Skeletal muscle satellite cell (primary cell): Measurements from ENCODE around the gene AQP12A.
A peak's percentile ranks its signal among the peaks of the same experiment; 100 is the strongest.

Experiments used
- H3K27me3 ChIP-seq: 2 replicates; pipeline ENCODE4 v1.7.0; 2013; ENCODE audit warnings: low read length; ENCODE audit not compliant: control insufficient read depth, insufficient read depth
- H3K36me3 ChIP-seq: 2 replicates; pipeline ENCODE4 v1.7.0; 2013; ENCODE audit warnings: mild to moderate bottlenecking, control low read depth, low read length; ENCODE audit not compliant: insufficient read depth
- H3K4me1 ChIP-seq: 2 replicates; pipeline ENCODE4 v1.7.0; 2013; ENCODE audit warnings: low read length; ENCODE audit not compliant: control insufficient read depth, insufficient read depth
- H3K4me2 ChIP-seq: 2 replicates; pipeline ENCODE4 v1.7.0; 2013; ENCODE audit warnings: mild to moderate bottlenecking, low read length
- H3K4me3 ChIP-seq: 2 replicates; pipeline ENCODE4 v1.7.0; 2013; ENCODE audit warnings: low read length
- H3K9ac ChIP-seq: 2 replicates; pipeline ENCODE4 v1.7.0; 2013; ENCODE audit warnings: mild to moderate bottlenecking, low read depth, low read length, moderate library complexity
- H3K9me3 ChIP-seq: replicated peaks from 2 replicates; pipeline ENCODE4 v1.7.0; 2013; ENCODE audit warnings: mild to moderate bottlenecking, control low read depth, low read length

The AQP12A gene

DNA sequence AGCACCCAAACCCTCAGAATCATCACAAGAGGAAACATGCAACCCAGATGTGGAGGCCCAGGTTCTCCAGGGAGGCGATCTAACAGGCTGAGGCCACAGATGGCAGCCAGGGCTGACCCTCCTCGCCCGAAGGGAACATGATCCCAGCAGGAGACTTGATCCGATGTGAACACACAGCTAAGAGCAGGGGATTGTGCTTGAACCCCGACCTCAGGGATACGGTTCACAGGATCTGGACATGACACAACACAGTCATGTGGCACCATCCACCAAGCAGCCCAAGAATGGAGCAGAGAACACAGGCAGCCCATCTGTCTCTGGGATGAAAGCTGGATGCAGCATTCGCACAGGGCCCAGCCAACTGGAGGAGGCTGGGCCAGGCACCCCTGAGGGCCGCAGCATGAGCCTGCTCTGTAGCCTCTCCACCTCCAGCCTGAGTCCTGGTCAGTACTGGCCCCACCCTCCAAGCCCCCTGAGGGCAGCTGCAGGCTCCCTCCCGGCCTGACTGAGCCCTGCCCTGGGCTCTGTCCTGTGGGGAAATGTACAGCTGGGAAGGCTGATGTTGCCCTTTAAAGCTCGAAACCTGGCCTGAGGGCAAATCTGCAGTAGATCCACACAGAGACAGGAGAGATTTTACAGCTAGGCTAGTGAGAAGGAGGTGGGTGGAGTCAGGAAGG lies 39.0 kb downstream of the AQP12A start:
- Histone ChIP-seq H3K4me1 (peaks cover 9% of the 10 kb centered on the region), H3K36me3 (no peaks in the 10 kb centered on the region), H3K9me3 (no peaks in the 10 kb centered on the region), H3K4me2 (no peak overlapping the region), H3K27me3 (peaks cover 55% of the 10 kb centered on the region), H3K4me3 (no peak overlapping the region), H3K9ac (no peak overlapping the region)

GRCh38 chr2:240731178-240731545 lies 39.5 kb downstream of the AQP12A start:
- peaks cover 52% of the 10 kb centered on the region for H3K27me3 ChIP-seq
- no peak overlapping the region for H3K9ac ChIP-seq
- H3K9me3 ChIP-seq: no peaks in the 10 kb centered on the region
- H3K36me3 ChIP-seq: no peaks in the 10 kb centered on the region
- H3K4me3 ChIP-seq: no peak overlapping the region
- H3K4me1 ChIP-seq: peaks cover 9% of the 10 kb centered on the region
- peak overlapping the region; percentile 25 for H3K4me2 ChIP-seq

GRCh38 chr2:240732184-240732583 lies 40.5 kb downstream of the AQP12A start:
- H3K4me1 ChIP-seq: peaks cover 9% of the 10 kb centered on the region
- no peak overlapping the region for H3K4me2 ChIP-seq
- peaks cover 45% of the 10 kb centered on the region for H3K27me3 ChIP-seq
- no peaks in the 10 kb centered on the region for H3K9me3 ChIP-seq
- H3K4me3 ChIP-seq: no peak overlapping the region
- H3K9ac ChIP-seq: no peak overlapping the region
- no peaks in the 10 kb centered on the region for H3K36me3 ChIP-seq

DNA sequence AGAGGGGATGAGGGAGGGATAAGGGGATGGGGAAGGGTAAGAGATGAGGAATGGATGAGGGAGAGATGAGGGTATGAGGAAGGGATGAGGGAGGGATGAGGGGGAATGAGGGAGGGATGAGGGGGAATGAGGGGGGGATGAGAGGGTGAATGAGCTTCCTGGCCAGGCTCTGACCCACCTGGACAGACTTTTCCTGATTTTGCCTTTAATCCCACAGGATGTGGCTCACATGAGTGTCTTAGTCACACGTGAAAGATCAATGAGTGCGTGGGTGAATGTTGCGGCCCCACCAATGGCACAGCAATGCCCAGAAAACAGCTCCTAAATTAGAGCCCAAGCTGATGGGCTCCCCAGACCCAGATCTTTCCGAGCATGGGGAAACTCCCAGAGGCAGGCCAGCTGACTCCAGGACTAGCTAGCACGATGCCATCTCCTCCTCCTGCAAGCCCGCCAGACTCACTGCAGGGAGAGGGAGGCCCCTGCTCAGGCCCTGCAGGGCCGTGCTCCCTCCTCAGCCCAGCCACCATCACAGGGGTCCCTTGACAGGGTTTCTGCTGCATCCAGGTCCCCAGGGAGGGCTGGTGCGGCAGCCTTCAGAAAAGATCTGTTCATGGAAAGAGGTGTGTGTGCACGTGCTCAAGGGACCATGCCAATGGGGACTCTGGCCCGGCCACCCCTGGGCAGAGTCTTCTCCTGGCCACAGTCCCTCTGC lies 41.4 kb downstream of the AQP12A start:
- Histone ChIP-seq H3K36me3 (no peaks in the 10 kb centered on the region), H3K9ac (no peak overlapping the region), H3K27me3 (peaks cover 49% of the 10 kb centered on the region), H3K4me2 (no peak overlapping the region), H3K4me1 (peaks cover 9% of the 10 kb centered on the region), H3K9me3 (no peaks in the 10 kb centered on the region), H3K4me3 (no peak overlapping the region)

- Histone ChIP-seq H3K27me3 (peaks cover 55% of the 10 kb centered on the region), H3K4me2 (no peak overlapping the region), H3K9me3 (no peaks in the 10 kb centered on the region), H3K4me3 (no peak overlapping the region), H3K9ac (no peak overlapping the region), H3K36me3 (no peaks in the 10 kb centered on the region), H3K4me1 (peaks cover 9% of the 10 kb centered on the region)
Observed at GRCh38 chr2:240733803-240734495, 42.3 kb downstream of the AQP12A start.

GRCh38 chr2:240734756-240735155 lies 43.1 kb downstream of the AQP12A start:
- Histone ChIP-seq H3K4me2 (no peak overlapping the region), H3K4me1 (peaks cover 9% of the 10 kb centered on the region), H3K9ac (no peak overlapping the region), H3K36me3 (no peaks in the 10 kb centered on the region), H3K4me3 (no peak overlapping the region), H3K9me3 (no peaks in the 10 kb centered on the region), H3K27me3 (peaks cover 50% of the 10 kb centered on the region)

GRCh38 chr2:240735476-240735875 lies 43.8 kb downstream of the AQP12A start:
- Histone ChIP-seq H3K36me3 (no peaks in the 10 kb centered on the region), H3K9ac (no peak overlapping the region), H3K9me3 (no peaks in the 10 kb centered on the region), H3K4me3 (no peak overlapping the region), H3K4me1 (peaks cover 9% of the 10 kb centered on the region), H3K27me3 (peaks cover 43% of the 10 kb centered on the region), H3K4me2 (no peak overlapping the region)

DNA sequence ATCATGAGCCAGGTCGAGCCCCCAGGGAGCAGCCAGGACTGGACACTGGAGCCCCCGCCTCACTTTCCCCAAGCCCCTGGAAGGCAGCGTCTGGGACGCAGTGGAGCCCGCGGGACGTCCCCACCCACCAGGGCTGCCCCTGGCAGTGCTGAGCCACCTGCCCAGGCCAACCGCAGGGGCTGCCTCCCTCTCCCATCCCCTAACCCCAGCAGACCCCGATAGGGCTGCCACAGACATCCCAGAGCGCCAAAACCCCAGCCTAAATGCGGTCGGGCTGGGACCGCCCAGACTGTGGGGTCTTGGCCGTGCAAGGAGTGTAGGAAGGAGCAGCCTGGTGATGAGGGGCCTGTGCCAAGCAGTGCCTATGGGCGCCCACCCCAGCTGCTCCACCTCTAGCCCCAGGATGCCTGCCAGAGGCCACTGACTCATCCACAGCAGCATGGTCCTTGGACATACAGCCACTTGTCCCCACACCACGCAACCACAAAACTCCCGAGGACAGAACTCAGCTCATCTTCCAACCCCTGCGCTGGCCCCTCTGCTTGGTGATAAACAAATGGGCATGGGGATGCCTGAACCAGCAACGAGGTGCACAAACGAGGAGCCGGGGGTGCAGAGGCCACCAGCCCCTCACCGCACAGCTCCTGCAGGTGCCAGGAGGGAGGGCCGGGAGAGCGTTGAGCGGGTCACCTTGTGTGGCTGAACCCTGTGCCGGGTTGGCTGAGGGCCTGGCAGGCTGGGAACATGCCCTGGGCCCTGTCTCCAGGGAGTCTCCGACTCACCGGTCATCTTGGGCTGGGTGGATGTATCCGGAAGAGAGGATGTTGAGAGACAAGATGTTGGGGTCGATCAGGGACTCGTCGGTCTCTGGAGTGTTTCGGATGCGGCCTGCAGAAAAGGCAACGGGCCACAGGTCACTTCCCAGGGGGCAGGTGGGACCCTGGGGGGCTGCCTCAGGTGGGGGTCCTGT lies 44.9 kb downstream of the AQP12A start:
- Histone ChIP-seq H3K9me3 (no peaks in the 10 kb centered on the region), H3K4me1 (peaks cover under 1% of the 10 kb centered on the region), H3K4me3 (no peak overlapping the region), H3K36me3 (no peaks in the 10 kb centered on the region), H3K4me2 (no peak overlapping the region), H3K27me3 (peaks cover 40% of the 10 kb centered on the region), H3K9ac (no peak overlapping the region)

GRCh38 chr2:240737512-240737911 lies 45.8 kb downstream of the AQP12A start:
- Histone ChIP-seq H3K9ac (no peak overlapping the region), H3K4me3 (no peak overlapping the region), H3K36me3 (no peaks in the 10 kb centered on the region), H3K4me1 (no peaks in the 10 kb centered on the region), H3K9me3 (no peaks in the 10 kb centered on the region), H3K4me2 (no peak overlapping the region), H3K27me3 (peaks cover 47% of the 10 kb centered on the region)

- Histone ChIP-seq H3K9me3 (no peaks in the 10 kb centered on the region), H3K27me3 (peaks cover 47% of the 10 kb centered on the region)
Observed at GRCh38 chr2:240737958-240738357, 46.3 kb downstream of the AQP12A start.

GRCh38 chr2:240739797-240740196 lies 48.1 kb downstream of the AQP12A start:
- no peaks in the 10 kb centered on the region for H3K9me3 ChIP-seq
- no peak overlapping the region for H3K4me2 ChIP-seq
- H3K4me1 ChIP-seq: no peaks in the 10 kb centered on the region
- no peaks in the 10 kb centered on the region for H3K36me3 ChIP-seq
- H3K4me3 ChIP-seq: no peak overlapping the region
- H3K9ac ChIP-seq: no peak overlapping the region
- peaks cover 32% of the 10 kb centered on the region for H3K27me3 ChIP-seq

More at GRCh38 chr2:240737958-240738357, 46.3 kb downstream of the AQP12A start:
- Histone ChIP-seq H3K4me3 (no peak overlapping the region), H3K9ac (no peak overlapping the region), H3K4me2 (no peak overlapping the region), H3K36me3 (no peaks in the 10 kb centered on the region), H3K4me1 (no peaks in the 10 kb centered on the region)
